ENCODE data around the gene NKD1. TPM values are rescaled to one million over a fixed set of nuclear protein-coding genes. Genes with fewer than 3 reads are reported as not detected.

The NKD1 gene
- total RNA-seq, 4 donors from 2014 or later = 1.8 to 9.1 (median 2.6) TPM

GRCh38 chr16:50685462-50686063 lies 137.4 kb downstream of the NKD1 start:
- H3K4me3 ChIP-seq = no peak overlapping the region
- no peaks in the 10 kb centered on the region for H3K9me3 ChIP-seq
- WGBS = 83% methylated on average over 8 of the region's 8 CpGs
- no peak for DNase-seq (ENCODE audit: low spot score in 2 of 2)
- H3K27ac ChIP-seq = no peak overlapping the region
- H3K4me1 ChIP-seq = peaks cover 6% of the 10 kb centered on the region
- no peaks in the 10 kb centered on the region for H3K36me3 ChIP-seq
- H3K27me3 ChIP-seq = no peaks in the 10 kb centered on the region
- no peak for TF ChIP-seq POLR2A (IDR thresholded peaks at IDR 0.05)
- no peak for TF ChIP-seq CTCF (IDR thresholded peaks at IDR 0.05)
- no peak for TF ChIP-seq EP300 (IDR thresholded peaks at IDR 0.05)
- no peak for TF ChIP-seq POLR2AphosphoS5 (IDR thresholded peaks at IDR 0.05)

- H3K27ac ChIP-seq = no peak overlapping the region
- no peak for DNase-seq (ENCODE audit: low spot score in 2 of 2)
- 21% methylated on average over 10 of the region's 12 CpGs for WGBS
- H3K9me3 ChIP-seq = no peaks in the 10 kb centered on the region
- TF ChIP-seq POLR2A (IDR thresholded peaks at IDR 0.05) = no peak
- TF ChIP-seq CTCF (IDR thresholded peaks at IDR 0.05) = no peak
- TF ChIP-seq POLR2AphosphoS5 (IDR thresholded peaks at IDR 0.05) = no peak
- no peak for TF ChIP-seq EP300 (IDR thresholded peaks at IDR 0.05)
- H3K36me3 ChIP-seq = no peaks in the 10 kb centered on the region
- no peaks in the 10 kb centered on the region for H3K27me3 ChIP-seq
- peaks cover 9% of the 10 kb centered on the region for H3K4me1 ChIP-seq
- H3K4me3 ChIP-seq = no peak overlapping the region
Measured at GRCh38 chr16:50688083-50688482, 139.9 kb downstream of the NKD1 start.

GRCh38 chr16:50688867-50689266 lies 140.7 kb downstream of the NKD1 start:
- H3K4me3 ChIP-seq = no peak overlapping the region
- H3K4me1 ChIP-seq = peaks cover 17% of the 10 kb centered on the region

GRCh38 chr16:50690177-50690576 lies 142.0 kb downstream of the NKD1 start:
- 98% methylated on average over 2 of the region's 2 CpGs for WGBS
- Histone ChIP-seq H3K27ac (no peak overlapping the region), H3K4me1 (peaks cover 15% of the 10 kb centered on the region), H3K36me3 (no peaks in the 10 kb centered on the region), H3K9me3 (no peaks in the 10 kb centered on the region), H3K27me3 (no peaks in the 10 kb centered on the region), H3K4me3 (no peak overlapping the region)
- no peak for DNase-seq (ENCODE audit: low spot score in 2 of 2)
- TF ChIP-seq POLR2AphosphoS5 (IDR thresholded peaks at IDR 0.05) (no peak), POLR2A (IDR thresholded peaks at IDR 0.05) (no peak), EP300 (IDR thresholded peaks at IDR 0.05) (no peak), CTCF (IDR thresholded peaks at IDR 0.05) (no peak)

More at GRCh38 chr16:50688867-50689266, 140.7 kb downstream of the NKD1 start:
- no peaks in the 10 kb centered on the region for H3K9me3 ChIP-seq
- H3K27ac ChIP-seq = no peak overlapping the region
- DNase-seq (ENCODE audit: low spot score in 2 of 2) = no peak
- 72% methylated on average over 3 of the region's 3 CpGs for WGBS
- no peaks in the 10 kb centered on the region for H3K27me3 ChIP-seq
- no peaks in the 10 kb centered on the region for H3K36me3 ChIP-seq
- no peak for TF ChIP-seq POLR2A (IDR thresholded peaks at IDR 0.05)
- TF ChIP-seq CTCF (IDR thresholded peaks at IDR 0.05) = no peak
- no peak for TF ChIP-seq EP300 (IDR thresholded peaks at IDR 0.05)
- TF ChIP-seq POLR2AphosphoS5 (IDR thresholded peaks at IDR 0.05) = no peak

- no peak for DNase-seq (ENCODE audit: low spot score in 2 of 2)
- H3K4me1 ChIP-seq = peaks cover 38% of the 10 kb centered on the region
- WGBS = 81% methylated on average over 4 of the region's 4 CpGs
- H3K27ac ChIP-seq = no peak overlapping the region
- no peaks in the 10 kb centered on the region for H3K9me3 ChIP-seq
- no peaks in the 10 kb centered on the region for H3K36me3 ChIP-seq
- TF ChIP-seq POLR2AphosphoS5 (IDR thresholded peaks at IDR 0.05) (no peak), CTCF (IDR thresholded peaks at IDR 0.05) (no peak), EP300 (IDR thresholded peaks at IDR 0.05) (no peak), POLR2A (IDR thresholded peaks at IDR 0.05) (no peak)
- no peaks in the 10 kb centered on the region for H3K27me3 ChIP-seq
- H3K4me3 ChIP-seq = no peak overlapping the region
Measured at GRCh38 chr16:50692644-50692998, 144.4 kb downstream of the NKD1 start.
